GM21723 (cell line): ENCODE data around the gene POU3F3.

Source experiments
- ATAC-seq: cut with Tn5 transposase; IDR thresholded peaks from one replicate; pipeline ENCODE4 v1.9.1; 2021; ENCODE audit warnings: mild to moderate bottlenecking, moderate library complexity; ENCODE audit not compliant: unreplicated experiment

POU3F3 gene

GRCh38 chr2:104853534-104854497 is at the start of gene POU3F3:
POU3F3 (plus strand) TSS chr2:104854115; CDS start chr2:104855511, 1,396 bp downstream.
- no peak for ATAC-seq

DNA sequence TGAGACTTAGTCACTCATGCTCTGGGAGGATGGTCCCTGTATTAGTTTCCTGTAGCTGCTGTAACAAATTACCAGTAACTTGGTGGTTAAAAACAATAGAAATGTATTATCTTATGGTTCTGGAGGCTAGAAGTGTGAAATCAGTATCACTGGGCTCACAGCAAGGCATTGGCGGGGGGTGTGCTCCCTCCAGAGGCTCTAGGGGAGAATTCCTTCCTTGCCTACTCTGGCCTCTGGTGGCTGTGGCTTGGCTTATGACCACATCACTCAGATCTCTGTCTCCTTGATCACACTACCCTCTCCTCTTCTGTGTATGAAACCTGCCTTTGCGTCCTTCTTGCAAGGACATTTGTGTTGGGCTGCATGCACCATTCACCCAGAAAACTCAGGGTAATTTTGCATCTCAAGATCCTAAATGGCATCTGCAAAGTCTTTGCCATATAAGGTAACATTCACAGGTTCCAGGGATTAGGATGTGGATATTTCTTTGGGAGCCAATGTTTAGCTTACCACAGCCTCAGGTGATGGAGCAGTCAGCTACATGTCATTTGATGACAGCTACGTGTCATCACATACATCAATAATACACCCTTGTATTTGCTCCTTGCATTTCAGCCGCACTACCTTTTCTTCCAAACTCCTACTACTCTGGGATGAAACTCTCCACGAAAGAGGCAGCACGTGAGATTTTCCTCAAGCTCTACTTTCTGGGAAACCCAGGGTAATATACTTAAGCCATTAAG is 49.6 kb upstream of the POU3F3 start:
- ATAC-seq = no peak

DNA sequence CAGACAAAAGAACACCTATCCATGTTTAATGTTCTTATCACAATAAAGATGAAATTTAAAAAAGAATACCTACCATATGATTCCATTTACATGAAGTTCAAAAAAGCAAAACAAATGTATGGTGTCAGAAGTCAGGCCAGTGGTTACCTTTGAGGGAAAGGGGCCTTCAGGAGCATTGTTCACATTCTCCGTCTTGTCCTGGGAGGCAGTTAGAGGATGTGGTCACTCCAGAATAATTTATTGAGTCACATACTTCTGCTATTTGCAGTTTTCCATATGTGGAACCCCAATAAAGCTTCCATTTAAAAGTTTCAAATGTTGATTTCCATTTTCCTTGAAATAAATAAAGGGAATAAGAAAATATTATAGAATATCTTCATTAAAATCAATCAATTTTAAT is 41.6 kb upstream of the POU3F3 start:
- no peak for ATAC-seq

GRCh38 chr2:104816143-104816542 is 37.8 kb upstream of the POU3F3 start:
- no peak for ATAC-seq

GRCh38 chr2:104818264-104818663 is 35.7 kb upstream of the POU3F3 start:
- ATAC-seq = no peak

GRCh38 chr2:104820126-104820525 is 33.8 kb upstream of the POU3F3 start:
- ATAC-seq = no peak

GRCh38 chr2:104825124-104825865 is 28.6 kb upstream of the POU3F3 start:
- no peak for ATAC-seq

DNA sequence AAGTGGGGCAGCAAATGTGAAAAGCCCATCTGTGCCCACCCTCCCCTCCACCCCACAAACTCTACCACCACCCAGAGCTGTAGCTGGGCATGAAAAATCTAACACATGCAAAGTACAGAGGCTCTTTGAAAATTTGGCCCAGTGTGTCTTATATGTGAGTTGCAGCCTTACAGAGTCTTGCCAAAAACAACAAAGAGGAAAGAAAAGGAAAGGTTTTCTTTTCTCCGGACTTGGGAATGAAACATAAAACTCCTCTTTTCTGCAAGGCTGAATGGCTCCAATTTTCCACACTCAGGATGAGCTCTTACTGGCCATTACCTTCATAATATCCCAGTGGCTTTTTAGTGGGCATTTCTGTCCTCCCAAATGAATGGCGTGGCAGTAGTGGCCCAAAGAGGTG is 27.9 kb upstream of the POU3F3 start:
- ATAC-seq = no peak

GRCh38 chr2:104831742-104832141 is 22.2 kb upstream of the POU3F3 start:
- no peak for ATAC-seq

DNA sequence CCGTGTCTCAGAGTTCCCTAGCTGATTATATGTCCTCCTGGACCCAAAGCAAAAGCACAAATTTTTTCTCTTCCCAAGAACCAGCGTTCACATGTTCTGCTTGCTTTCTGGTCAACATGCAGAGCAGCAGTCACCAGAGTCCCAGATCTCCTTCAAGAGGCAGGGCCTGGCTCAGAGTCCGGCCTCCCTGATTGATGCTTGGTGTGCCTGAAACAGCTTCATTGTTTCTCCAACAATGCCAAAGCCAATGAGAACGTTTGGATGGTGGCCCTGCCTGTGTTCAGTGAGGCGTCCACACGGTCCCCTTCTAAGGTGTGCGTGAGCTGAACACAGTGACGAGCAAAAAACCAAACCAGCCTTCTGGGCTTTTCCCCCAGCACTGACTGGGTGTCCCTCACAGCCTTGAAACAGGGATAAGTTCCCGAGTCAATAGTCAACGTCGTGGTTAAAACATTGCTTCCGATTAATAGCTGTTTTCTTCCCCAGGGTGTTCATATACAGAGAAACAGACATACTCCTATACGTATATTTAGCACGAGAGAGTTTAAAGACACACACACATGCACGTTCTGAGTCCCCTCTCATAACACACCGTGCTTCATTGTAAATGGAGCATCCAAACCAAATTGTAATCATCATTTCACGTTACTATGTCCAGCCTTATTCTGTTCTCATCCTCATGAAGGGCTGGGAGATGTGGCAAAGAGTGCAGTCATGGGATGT is 19.3 kb upstream of the POU3F3 start:
- ATAC-seq = no peak

GRCh38 chr2:104836265-104836664 is 17.6 kb upstream of the POU3F3 start:
- no peak for ATAC-seq

DNA sequence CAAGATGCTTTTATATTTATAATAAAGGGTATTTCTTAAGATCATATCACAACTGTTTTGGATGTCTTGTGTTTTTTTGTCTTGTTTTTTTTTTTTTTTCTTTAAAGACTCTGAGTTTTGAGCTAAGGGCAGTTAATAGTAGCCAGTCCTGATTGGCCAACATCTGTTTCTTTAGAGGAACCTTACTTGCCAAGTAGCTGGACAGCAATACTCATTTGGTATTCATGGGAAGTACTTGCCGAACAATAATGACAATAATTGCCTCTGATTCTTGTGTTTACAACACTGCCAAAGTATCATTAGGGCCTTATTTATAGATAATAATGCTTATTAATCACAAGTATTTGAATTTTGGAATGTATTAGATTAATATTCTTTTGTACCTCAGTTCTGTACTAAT is 17.1 kb upstream of the POU3F3 start:
- no peak for ATAC-seq

DNA sequence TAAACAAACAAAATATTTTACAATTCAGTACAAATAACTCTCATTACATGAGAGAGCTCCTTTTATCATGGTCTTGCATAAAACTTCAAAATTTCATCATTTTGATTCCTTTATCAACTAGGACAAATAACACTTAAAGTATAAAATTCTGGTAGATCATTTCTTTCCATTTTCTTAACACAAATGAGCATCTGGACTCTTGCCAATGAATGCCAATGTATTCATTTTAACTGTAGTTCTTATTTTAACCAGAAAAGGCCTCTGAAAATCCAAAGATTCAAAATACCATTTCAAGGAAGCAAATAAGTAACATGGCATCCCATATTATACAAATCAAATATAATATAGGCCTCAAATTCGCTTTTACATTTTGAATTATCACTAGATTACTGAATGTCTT is 13.8 kb upstream of the POU3F3 start:
- no peak for ATAC-seq

- ATAC-seq = no peak
These were observed 12.9 kb upstream of the POU3F3 start for GRCh38 chr2:104840893-104841585.

- ATAC-seq = no peak
These were observed 12.2 kb upstream of the POU3F3 start for GRCh38 chr2:104841744-104842143.

DNA sequence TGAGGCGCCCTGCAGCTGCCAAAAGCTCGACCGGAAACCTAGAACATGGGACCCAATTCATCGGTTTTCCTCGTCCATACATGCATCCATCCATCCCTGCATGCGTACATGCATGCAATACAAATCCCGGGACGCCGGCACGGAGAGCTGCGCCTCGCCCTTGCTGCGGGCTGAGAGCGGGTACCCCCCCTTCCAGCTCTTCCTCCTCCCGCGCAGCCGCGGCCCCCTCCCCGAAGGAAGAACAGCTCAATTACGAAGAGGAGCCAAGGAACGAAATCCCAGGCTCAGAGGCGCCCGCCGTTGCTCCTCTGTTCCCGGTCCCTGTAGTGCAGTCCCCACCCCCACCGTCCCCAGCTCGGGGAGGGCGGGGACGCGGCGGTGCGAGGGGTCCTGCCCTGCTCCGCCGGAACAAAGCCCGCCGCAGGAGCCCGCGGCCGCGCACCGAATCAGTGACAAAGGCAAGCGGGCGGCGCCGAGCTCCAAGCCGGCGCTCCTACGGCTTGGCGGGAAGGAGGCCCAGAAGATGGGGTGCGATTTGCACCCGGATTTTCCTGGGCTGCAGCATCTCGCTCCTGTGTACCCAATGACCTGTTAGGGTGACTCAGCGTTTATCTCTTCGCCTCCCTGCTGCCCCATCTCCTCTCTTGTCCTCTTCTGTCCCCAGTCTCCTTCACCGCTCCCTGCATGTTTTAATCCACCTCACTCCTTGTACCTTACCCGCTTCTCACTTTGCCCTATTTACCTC is 8.9 kb upstream of the POU3F3 start:
- ATAC-seq = no peak

- no peak for ATAC-seq
These were observed 8.4 kb upstream of the POU3F3 start for GRCh38 chr2:104845552-104845931.

DNA sequence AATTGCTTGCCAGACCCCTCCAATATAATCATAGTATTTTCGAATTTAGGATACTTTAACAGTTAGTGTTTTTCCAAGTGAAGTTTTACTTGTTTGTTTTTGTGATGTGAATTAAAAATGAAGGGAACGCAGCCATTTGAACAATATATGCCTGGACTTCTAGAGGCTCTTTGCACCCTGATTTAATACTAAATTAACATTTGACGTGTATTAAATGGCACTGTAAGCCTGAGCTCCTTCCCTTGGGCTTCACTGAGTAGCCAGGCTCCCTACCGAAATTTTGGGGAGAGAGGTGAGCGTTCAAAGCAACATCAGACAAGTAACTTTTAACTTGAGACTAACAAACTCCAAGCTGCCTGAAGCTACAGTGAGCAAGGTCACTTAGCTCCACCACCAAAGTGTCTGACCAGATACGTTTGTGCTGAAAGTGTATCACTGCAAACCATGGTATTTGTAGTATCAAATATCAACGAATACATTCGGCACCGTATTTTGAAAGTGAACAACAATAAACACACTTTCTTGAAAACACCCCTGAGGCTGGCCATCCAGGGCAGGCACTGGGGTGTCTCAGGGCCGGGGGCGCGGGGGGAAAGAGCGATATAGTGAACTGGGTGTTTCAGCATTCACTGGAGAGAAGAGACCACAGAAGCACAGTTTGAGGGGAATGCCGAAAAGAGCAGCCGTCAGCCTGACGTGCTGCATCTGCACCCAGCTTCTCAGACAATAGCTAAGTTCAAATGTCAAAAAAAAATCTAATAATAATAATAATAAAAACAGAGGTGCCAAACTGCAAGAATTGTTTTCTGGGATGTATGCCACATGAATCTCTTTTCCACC is 7.7 kb upstream of the POU3F3 start:
- no peak for ATAC-seq
